H54 (cell line): ENCODE data around the gene UBASH3B.
A peak's percentile ranks its signal among the peaks of the same experiment; 100 is the strongest.

ENCODE experiments used
- DNase-seq: peaks from one replicate; pipeline ENCODE4 v3.0.0; 2011; ENCODE audit warnings: low spot score, mixed read lengths; ENCODE audit not compliant: insufficient read length
- FAIRE-seq: peaks from 3 replicates; lab custom pipeline; 2011; peaks lifted over from hg19 to GRCh38; lab: Jason Lieb, UNC
- POLR2A ChIP-seq: IDR thresholded peaks from 2 replicates; pipeline ENCODE4 v1.6.1; 2011; ENCODE audit warnings: low read depth, mild to moderate bottlenecking, low read length

The UBASH3B gene

DNA sequence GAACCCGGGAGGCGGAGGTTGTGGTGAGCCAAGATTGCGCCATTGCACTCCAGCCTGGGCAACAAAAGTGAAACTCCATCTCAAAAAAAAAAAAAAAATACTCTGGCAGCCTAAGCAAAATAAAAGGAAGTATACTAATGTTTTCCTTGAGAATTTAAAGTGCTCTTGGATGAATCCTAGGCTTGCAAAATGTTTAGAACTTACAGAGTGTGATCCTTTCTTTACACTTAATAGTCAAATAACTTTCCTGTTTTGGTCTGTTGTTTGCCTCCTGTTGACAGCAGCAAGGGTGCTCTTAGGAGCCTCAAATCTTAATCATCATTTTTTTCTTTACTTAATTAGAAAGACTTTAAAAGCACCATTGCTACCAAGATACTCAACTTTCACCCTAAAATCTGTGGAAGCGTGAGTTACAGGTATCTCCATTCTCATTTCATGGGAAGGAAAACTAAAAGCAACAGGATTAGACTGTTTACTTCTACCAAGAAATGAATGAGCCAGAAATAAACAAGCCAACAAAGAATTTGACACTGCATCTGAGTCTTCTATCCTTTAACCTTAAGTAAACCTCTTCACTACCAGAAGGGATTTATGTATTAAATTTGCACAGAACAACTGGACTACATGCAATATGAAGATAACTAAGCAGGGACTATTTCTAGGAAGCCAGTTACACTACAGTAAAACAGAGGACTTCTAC lies 144.0 kb downstream of the UBASH3B start:
- TF ChIP-seq POLR2A = no peak
- DNase-seq (no peak), FAIRE-seq (no peak)

DNA sequence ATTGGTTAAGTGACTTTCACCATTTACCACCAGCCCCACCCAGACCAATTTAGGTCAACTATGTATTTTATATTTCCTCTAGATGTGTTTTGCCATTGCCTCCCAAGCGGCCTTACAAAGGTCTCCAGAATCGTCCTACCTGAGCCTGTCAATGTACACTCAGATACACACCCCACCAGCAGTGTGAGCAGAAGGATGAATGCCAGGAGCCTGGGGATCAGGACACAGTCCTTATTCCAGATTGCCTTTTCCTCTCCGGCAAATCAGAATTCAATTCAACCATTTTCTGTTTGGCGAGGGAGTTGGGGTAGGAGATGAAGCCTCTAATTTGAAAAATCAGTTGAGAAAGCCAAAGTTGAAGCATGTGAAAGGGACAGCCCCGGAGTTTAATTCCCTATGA lies 147.4 kb downstream of the UBASH3B start:
- DNase-seq (no peak), FAIRE-seq (no peak)
- TF ChIP-seq POLR2A = no peak

DNA sequence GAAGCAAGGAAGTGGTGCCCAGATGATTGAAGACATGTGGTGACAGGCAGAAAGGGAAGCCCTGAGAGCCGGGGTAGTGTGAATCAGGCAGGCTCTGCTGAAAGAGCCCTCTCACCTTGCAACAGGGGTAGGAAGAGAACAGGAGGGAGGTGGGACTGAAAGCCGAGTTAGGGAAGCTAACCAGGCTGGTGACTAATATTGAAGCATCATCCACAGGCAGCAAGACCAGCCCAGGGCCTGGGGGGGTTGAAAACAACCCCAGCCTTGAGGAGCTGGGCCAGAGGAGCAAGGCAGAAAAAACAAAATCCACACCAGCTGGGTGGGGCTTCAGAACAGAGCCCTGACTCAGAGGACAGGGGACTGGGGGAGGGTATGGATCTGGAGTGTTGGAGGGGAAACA lies 147.8 kb downstream of the UBASH3B start:
- DNase-seq (peak; percentile 51), FAIRE-seq (peak; percentile 92)
- TF ChIP-seq POLR2A = no peak

DNA sequence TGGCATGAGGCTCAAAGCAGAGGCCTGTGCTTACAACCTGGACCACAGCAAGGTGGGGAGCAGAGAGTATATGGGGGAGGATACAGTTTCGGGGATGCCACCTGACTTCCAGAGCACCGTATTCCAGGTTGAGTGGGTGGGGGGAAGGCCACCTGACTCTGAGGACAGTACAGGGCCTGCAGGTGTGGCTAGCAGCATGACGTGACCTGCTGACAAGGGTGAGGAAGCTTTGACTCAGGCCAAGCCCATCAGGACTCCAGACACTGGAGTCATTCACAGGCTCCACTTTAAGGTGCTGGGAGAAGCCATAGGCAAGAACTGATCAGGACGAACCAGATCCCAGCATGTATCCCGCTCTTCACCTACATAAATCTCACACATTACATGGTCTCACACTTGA lies 148.2 kb downstream of the UBASH3B start:
- FAIRE-seq (no peak), DNase-seq (no peak)
- TF ChIP-seq POLR2A = no peak

DNA sequence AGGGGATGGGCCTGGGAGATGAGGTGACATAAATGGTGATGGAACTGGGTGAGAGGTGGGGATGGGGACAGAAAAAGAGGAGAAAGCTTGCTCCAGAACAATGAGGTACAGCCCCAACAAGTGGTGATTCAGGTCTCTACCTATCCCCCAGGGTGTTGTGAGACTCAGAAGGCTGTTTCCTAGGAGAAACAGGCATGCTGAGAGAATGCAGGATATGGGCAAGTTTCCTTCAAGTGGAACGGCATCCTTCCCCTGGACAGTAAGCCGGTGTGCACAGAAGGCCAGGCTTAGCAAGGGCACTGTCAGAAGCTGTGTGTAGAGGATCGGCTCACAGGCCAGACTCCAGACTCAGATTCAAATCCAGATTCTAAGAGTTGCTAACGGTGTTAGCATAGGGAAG lies 148.6 kb downstream of the UBASH3B start:
- TF ChIP-seq POLR2A = no peak
- DNase-seq = no peak
- FAIRE-seq = no peak

DNA sequence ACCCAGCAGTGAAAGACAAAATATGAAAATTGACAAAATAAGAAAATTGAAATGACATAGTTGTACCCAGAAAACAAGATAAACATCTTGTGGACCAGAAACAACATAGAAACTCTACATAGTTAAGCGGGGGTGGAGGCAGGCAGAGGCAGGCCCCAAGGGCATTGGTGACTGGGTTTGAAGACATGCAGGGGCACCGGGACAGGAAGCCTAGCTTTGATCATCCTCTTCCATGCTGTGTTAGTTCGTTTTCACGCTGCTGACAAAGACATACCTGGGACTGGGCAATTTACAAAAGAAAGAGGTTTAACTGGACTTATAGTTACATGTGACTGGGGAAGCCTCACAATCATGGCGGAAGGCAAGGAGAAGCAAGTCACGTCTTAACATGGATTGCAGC lies 149.3 kb downstream of the UBASH3B start:
- DNase-seq (no peak), FAIRE-seq (no peak)
- no peak for TF ChIP-seq POLR2A

DNA sequence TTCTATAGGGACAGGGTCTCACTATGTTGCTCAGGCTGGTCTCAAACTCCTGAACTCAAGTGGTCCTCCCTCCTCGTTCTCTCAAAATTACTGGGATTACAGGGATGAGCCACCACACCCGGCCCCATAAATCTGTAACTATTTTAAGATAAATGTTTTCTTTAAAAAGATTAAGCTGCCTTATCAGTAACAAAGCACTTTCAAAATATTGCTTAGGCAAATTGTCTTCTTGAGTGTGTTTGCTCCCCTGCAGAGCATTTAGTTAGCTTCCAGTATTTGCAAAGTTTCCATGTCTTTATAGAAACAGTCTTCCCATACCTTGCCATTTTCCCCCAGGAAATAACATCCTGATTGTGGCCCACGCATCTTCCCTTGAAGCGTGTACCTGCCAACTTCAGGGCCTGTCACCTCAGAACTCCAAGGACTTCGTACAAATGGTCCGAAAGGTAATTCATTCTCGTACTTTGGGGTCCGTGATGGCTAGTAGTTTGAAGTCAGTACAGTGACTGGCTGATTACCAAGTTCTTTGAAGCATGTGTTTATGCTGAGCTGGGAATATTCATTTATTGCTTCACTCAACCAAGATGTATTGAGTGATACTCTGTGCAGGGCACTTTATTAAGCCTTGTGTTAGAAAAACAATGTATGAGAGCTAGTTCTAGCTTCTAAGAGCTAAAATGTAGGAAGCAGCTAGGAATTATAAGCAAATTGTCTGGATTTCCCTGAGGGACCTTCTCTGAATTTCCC lies 152.4 kb downstream of the UBASH3B start:
- TF ChIP-seq POLR2A = no peak
- DNase-seq = no peak
- no peak for FAIRE-seq

DNA sequence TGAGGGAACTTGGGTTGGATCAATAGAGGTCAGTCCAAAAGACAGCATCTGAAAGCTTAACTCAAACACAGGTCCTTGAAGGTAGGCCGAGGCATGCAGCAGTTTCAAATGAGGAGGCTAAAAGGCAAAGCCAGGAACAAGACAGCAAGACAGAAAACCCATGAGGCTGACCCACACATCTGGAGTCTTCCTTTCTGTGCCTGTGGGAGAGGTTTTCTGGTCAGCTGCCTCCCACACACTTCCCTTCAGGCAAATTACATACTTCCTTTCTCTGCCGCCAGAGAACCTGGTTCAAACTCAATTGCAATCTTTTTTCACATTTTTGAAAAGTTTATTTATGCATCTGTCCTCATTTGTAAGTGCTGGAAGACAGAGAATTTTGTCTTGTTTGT lies 153.0 kb downstream of the UBASH3B start:
- FAIRE-seq = no peak
- DNase-seq = no peak

DNA sequence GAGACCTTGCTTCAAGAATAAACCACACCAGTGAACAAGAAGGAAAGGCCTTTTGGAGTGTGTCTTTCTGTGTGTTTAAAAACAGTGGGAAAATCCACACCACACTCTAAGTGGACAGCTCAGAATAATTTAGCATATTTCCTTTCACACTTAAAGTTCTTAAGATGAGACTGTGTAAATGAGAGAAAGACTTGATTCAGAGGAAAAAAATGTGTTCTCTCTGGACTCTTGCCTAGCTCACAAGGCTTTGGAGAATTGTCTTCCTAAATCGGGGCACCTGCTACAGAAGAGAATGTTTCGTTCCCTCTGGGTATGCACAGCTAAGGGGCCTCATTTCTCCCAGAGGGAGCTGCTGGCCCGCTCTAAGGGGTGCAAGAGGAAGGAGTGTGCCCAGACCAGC lies 154.3 kb downstream of the UBASH3B start:
- FAIRE-seq = no peak

More for the DNA sequence above, 153.0 kb downstream of the UBASH3B start:
- TF ChIP-seq POLR2A = no peak

DNA sequence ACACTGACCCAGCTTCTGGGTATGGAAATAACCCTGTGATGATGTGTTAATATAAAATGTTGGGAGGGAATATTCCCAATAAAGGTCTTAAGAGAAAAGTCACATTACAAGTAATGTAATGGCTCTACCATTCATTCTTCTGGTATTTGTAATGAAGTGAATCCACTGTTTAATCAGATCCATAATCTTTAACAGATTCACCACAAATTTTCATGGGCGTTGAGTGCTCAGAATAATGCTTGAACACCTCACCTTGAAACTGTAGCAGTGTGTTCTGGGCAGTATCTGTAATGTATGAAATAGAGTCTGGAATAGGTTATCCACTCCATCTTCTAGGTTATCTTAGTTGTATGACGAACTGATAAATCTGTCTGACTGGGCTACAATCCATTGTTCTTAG lies 156.2 kb downstream of the UBASH3B start:
- TF ChIP-seq POLR2A = no peak
- DNase-seq = no peak
- no peak for FAIRE-seq

More for the DNA sequence above, 154.3 kb downstream of the UBASH3B start:
- TF ChIP-seq POLR2A = no peak
- DNase-seq = no peak

DNA sequence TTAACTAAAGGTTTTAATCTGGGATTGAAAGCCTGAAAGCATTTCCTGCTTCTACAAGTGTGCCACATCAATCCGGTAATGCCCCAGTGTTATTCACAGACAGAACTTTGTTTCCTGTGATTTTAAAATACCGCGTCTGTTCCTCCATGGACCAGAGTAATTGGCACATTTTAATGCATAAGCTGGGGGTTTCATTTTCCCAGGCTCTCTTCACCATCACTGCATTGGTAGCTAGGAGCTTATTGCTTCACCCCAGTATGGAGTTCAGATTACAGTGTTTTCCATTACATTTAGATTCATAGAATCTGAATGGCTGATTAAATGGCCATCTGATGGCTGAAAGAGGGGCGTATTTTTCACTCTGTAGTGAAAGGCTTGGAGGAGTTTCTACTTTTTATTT lies 157.1 kb downstream of the UBASH3B start:
- no peak for DNase-seq
- no peak for TF ChIP-seq POLR2A
- FAIRE-seq = no peak

DNA sequence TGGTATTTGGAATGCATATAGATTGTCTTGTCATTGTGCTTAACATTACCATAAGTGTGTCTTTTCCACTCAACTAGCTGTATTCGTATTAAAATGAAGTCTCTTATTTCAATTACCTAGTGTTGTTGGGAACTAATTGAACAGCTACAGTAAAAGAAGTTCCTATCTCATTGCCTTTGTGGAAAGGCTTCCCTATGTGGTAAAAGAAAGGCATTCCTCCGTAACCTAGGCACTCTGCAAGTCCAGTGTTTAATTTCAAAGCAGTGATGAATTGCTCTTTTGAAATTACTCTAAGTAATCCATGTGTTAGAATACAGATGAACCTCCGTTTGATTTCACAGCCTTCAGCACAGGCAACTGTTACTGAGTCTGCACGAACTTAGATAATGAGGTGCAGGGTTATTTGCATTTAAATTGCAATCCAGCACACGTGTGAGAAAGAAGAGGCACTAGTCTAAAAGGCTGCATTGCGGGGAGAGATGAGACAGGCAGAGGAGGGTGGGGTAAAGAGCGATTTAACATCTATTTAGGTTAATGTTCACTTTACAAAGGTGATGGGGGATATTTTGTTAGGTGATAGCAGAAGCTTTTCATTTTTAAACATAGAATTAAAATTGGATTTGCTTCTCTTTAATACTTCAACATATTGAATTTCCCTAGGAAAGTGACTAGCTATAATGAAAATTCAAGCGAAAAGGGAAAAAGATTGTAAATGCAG lies 157.8 kb downstream of the UBASH3B start:
- FAIRE-seq (no peak), DNase-seq (no peak)
- TF ChIP-seq POLR2A = no peak

DNA sequence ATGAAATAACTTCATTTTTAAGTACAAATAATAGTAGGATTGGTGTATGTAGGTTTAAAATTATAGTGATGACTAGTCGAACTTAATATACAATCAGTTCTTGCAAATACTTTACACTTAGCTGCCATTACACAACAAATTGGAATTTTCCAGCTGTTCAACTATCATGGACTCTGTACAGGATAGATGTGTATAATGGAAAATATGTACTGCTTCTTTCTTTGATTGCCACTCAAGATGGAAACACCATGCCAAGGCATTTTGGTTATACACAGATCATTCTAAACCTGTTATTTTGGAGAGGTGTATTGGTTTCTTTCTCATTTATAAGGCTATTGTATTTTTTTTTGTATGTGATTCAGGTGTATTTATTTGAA lies 158.4 kb downstream of the UBASH3B start:
- no peak for TF ChIP-seq POLR2A
- DNase-seq (no peak), FAIRE-seq (no peak)

DNA sequence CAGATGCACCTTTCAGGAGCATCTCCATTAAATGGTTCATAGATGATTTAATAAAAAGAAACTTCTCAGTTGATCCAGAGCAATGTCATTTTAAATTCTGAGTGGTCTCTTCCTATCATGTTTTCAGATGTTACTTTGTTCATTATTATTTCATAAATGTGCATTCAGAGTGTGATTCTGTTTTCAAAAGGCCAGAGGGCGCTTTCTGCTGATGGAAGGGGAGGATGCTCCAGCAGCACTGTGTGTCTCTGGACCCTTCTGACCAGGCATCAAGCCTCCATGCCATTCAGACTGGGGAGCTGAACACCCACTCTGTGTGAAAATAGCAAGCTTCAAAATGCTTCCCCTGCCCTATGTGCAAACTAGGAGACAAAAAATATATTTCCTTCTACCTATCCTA lies 158.9 kb downstream of the UBASH3B start:
- no peak for FAIRE-seq

More for the DNA sequence above, 158.9 kb downstream of the UBASH3B start:
- no peak for DNase-seq
- TF ChIP-seq POLR2A = no peak
